HepG2 (cell line): ENCODE data around the gene BCAR3. TPM values are rescaled to one million over a fixed set of nuclear protein-coding genes. Genes with fewer than 3 reads are reported as not detected.

Experiments used
- HNRNPL ChIP-seq: fragments of 200-400 bp; formaldehyde crosslinking; IDR thresholded peaks from 2 replicates; pipeline ENCODE4 v1.6.1; 2017; ENCODE audit warnings: mild to moderate bottlenecking, low read depth, low read length
- NFIC ChIP-seq: IDR thresholded peaks from 2 replicates; pipeline ENCODE4 v1.6.1; 2012; ENCODE audit warnings: mild to moderate bottlenecking, low read length, inconsistent platforms
- RBM22 ChIP-seq: fragments of 200-400 bp; formaldehyde crosslinking; optimal IDR thresholded peaks from 2 replicates; pipeline ENCODE3; 2017; ENCODE audit warnings: mild to moderate bottlenecking, low read length, moderate library complexity
- REXO4 ChIP-seq: sonication (generic); formaldehyde crosslinking; IDR thresholded peaks from 2 replicates; pipeline ENCODE4 v1.8.0; 2022; ENCODE audit warnings: missing genetic modification reagents, mild to moderate bottlenecking, borderline replicate concordance
- SMAD1 ChIP-seq: sonication (generic); formaldehyde crosslinking; IDR thresholded peaks from 2 replicates; pipeline ENCODE4 v1.4.0; 2020; ENCODE audit warnings: missing genetic modification reagents, low read depth, mild to moderate bottlenecking, borderline replicate concordance
- ZBTB20 ChIP-seq: sonication (generic); formaldehyde crosslinking; IDR thresholded peaks from 2 replicates; pipeline ENCODE4 v1.8.1; 2023; ENCODE audit warnings: missing genetic modification reagents, low read depth, mild to moderate bottlenecking, borderline replicate concordance
- ZNF530 ChIP-seq: sonication (generic); formaldehyde crosslinking; IDR thresholded peaks from 2 replicates; pipeline ENCODE4 v1.5.0; 2020; ENCODE audit warnings: low read depth, mild to moderate bottlenecking, missing genetic modification reagents
- ZNF850 ChIP-seq: sonication (generic); formaldehyde crosslinking; conservative IDR thresholded peaks from 2 replicates; pipeline ENCODE4 v1.9.0; 2021; ENCODE audit warnings: mild to moderate bottlenecking, missing genetic modification reagents
- polyA plus RNA-seq, 8 experiments: library from polyadenylated mRNA; depleted of rRNA in 3 of 8; stranded (reverse) in 7 of 8; unstranded in 1 of 8; fragments of >200 nt; fragmentation: Illumina TruSeq in 4 of 8; extraction: Trizol in 4 of 8; gene quantifications; 2 replicates each; pipeline versions ENCODE4 v1.2.1 to v1.2.3, GENCODE V29; 2011 to 2016; ENCODE audit warnings: low read depth in 4 of 8, missing spikeins in 1 of 8, mixed read lengths in 1 of 8; ENCODE audit not compliant: insufficient read depth in 1 of 8
- total RNA-seq, 5 experiments: library from RNA; depleted of rRNA; stranded (reverse); fragments of >200 nt; fragmentation: Illumina TruSeq; extraction: Trizol; gene quantifications; 2 replicates each; pipeline ENCODE4 v1.2.3, GENCODE V29; 2016; ENCODE audit warnings: low read depth in 1 of 5
- TF ChIP-seq, protein P1 (sequence below): sonication (generic); formaldehyde crosslinking; IDR thresholded peaks from 2 replicates; pipeline ENCODE4 v1.8.0; 2022; ENCODE audit warnings: missing genetic modification reagents, mild to moderate bottlenecking, moderate library complexity, borderline replicate concordance
- TF ChIP-seq, protein P2 (sequence below): IDR thresholded peaks from 2 replicates; pipeline ENCODE4 v1.6.1; 2016; ENCODE audit warnings: low read depth, missing genetic modification reagents, missing compliant biosample characterization
- TF ChIP-seq, protein P3 (sequence below): sonication (generic); formaldehyde crosslinking; IDR thresholded peaks from 2 replicates; pipeline ENCODE4 v1.5.0; 2020; ENCODE audit warnings: missing genetic modification reagents
- TF ChIP-seq, protein P4 (sequence below): sonication (generic); formaldehyde crosslinking; IDR thresholded peaks from 2 replicates; pipeline ENCODE4 v1.5.0; 2020; ENCODE audit warnings: missing genetic modification reagents, mild to moderate bottlenecking, borderline replicate concordance

The BCAR3 gene
- total and polyA plus RNA-seq, 2 of the 13 experiments (the other 11 are each of a cell fraction or from before 2014, with no cell fraction given): 3.6 to 4.8 TPM

DNA sequence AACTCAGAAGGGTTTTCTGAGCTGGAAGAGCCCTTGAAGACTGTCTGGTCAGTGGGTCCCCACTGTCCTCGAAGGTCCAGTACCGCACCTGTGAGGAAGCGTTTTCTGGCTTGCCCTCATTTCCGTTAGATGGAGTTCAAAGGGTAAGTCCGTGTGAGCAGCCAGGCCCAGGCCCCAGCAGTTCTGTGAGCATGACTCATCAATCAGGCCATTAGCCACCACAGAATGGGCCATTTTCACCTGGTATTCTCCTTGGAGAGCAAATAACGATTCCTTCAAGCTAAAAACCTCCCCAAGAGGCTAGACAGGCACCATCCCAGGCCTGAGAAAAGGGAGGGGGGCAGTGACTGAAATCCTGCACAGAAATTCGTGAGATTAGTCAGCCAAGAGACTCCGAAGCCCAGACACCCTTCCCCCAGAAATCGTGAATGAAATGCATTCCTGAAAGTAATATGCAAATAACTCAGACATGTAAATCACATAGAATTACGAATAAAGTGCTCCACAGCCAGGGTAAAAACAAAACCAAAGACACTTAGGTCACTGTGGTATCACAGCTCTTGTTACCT, 66.0 kb downstream of the BCAR3 start (continued):
- TF ChIP-seq SMAD1 (no peak), ZNF850 (no peak), REXO4 (CRISPR knock-in tag) (no peak), HNRNPL (no peak), NFIC (no peak; the same call in none of the 2 replicates), ZNF530 (CRISPR knock-in tag) (0 out of 2 replicates have a peak, but pooled peaks have one; percentile 47), ZBTB20 (peak; percentile 36; the same call in 1 of the 2 replicates), RBM22 (no peak)
- TF ChIP-seq, protein P1, sequence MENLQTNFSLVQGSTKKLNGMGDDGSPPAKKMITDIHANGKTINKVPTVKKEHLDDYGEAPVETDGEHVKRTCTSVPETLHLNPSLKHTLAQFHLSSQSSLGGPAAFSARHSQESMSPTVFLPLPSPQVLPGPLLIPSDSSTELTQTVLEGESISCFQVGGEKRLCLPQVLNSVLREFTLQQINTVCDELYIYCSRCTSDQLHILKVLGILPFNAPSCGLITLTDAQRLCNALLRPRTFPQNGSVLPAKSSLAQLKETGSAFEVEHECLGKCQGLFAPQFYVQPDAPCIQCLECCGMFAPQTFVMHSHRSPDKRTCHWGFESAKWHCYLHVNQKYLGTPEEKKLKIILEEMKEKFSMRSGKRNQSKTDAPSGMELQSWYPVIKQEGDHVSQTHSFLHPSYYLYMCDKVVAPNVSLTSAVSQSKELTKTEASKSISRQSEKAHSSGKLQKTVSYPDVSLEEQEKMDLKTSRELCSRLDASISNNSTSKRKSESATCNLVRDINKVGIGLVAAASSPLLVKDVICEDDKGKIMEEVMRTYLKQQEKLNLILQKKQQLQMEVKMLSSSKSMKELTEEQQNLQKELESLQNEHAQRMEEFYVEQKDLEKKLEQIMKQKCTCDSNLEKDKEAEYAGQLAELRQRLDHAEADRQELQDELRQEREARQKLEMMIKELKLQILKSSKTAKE (CRISPR knock-in tag): no peak
- TF ChIP-seq, protein P2, sequence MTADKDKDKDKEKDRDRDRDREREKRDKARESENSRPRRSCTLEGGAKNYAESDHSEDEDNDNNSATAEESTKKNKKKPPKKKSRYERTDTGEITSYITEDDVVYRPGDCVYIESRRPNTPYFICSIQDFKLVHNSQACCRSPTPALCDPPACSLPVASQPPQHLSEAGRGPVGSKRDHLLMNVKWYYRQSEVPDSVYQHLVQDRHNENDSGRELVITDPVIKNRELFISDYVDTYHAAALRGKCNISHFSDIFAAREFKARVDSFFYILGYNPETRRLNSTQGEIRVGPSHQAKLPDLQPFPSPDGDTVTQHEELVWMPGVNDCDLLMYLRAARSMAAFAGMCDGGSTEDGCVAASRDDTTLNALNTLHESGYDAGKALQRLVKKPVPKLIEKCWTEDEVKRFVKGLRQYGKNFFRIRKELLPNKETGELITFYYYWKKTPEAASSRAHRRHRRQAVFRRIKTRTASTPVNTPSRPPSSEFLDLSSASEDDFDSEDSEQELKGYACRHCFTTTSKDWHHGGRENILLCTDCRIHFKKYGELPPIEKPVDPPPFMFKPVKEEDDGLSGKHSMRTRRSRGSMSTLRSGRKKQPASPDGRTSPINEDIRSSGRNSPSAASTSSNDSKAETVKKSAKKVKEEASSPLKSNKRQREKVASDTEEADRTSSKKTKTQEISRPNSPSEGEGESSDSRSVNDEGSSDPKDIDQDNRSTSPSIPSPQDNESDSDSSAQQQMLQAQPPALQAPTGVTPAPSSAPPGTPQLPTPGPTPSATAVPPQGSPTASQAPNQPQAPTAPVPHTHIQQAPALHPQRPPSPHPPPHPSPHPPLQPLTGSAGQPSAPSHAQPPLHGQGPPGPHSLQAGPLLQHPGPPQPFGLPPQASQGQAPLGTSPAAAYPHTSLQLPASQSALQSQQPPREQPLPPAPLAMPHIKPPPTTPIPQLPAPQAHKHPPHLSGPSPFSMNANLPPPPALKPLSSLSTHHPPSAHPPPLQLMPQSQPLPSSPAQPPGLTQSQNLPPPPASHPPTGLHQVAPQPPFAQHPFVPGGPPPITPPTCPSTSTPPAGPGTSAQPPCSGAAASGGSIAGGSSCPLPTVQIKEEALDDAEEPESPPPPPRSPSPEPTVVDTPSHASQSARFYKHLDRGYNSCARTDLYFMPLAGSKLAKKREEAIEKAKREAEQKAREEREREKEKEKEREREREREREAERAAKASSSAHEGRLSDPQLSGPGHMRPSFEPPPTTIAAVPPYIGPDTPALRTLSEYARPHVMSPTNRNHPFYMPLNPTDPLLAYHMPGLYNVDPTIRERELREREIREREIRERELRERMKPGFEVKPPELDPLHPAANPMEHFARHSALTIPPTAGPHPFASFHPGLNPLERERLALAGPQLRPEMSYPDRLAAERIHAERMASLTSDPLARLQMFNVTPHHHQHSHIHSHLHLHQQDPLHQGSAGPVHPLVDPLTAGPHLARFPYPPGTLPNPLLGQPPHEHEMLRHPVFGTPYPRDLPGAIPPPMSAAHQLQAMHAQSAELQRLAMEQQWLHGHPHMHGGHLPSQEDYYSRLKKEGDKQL (CRISPR knock-in tag): no peak
- TF ChIP-seq, protein P3, sequence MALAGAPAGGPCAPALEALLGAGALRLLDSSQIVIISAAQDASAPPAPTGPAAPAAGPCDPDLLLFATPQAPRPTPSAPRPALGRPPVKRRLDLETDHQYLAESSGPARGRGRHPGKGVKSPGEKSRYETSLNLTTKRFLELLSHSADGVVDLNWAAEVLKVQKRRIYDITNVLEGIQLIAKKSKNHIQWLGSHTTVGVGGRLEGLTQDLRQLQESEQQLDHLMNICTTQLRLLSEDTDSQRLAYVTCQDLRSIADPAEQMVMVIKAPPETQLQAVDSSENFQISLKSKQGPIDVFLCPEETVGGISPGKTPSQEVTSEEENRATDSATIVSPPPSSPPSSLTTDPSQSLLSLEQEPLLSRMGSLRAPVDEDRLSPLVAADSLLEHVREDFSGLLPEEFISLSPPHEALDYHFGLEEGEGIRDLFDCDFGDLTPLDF: no peak
- TF ChIP-seq, protein P4, sequence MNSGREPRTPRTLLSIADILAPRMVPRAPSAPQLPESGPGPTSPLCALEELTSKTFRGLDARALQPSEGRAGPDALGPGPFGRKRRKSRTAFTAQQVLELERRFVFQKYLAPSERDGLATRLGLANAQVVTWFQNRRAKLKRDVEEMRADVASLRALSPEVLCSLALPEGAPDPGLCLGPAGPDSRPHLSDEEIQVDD (CRISPR knock-in tag): no peak
